HEK293T (cell line): ENCODE results near the gene SUMO2.

Experiments used
- BHLHE40 ChIP-seq: fragments of 450-650 bp; IDR thresholded peaks from 2 replicates; pipeline ENCODE4 v1.6.1; 2016; ENCODE audit warnings: mild to moderate bottlenecking, moderate library complexity, borderline replicate concordance
- FOXA1 ChIP-seq: fragments of 450-650 bp; IDR thresholded peaks from 2 replicates; pipeline ENCODE4 v1.6.1; 2016; ENCODE audit warnings: mild to moderate bottlenecking
- FOXM1 ChIP-seq: fragments of 450-650 bp; IDR thresholded peaks from 2 replicates; pipeline ENCODE4 v1.6.1; 2017; ENCODE audit warnings: mild to moderate bottlenecking, borderline replicate concordance

- no peak for TF ChIP-seq FOXM1
- TF ChIP-seq FOXA1 = no peak
- TF ChIP-seq BHLHE40 = no peak
Observed at GRCh38 chr17:75208161-75208560, 25.4 kb upstream of the SUMO2 start.
